ENCODE measurements around the gene CLC.
A peak's percentile ranks its signal among the peaks of the same experiment; 100 is the strongest.
"Not testable (repeated sequence)": the region's sequence is repeated elsewhere in the genome, so short reads cannot be mapped to it uniquely, and the experiment has no call there.

The CLC gene

DNA sequence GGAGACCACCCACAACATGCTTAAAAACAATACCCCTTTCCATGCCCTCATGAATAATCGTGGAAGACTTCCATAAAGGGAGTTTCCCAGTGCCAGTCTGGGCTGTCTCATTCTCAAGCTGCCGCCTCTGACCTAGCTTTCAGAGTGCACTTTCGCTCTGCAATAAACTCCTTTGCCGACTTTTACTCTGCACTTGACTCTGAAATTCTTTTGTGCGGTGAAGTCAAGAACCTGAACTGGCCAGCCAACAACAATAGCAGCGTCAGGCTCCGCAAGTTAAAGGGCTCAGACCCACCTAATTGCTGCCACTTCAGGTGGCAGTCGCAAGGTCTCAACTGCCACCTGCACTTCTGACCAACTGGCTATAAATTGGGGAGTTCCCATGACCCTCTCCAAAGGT, 30.5 kb upstream of the CLC start:
- no peak overlapping the region for H2BK12ac ChIP-seq (ENCODE audit: low read length in 2 of 2)
- H3K9ac ChIP-seq (ENCODE audit: low read length): no peak overlapping the region
- no peaks in the 10 kb centered on the region for H3K4me1 ChIP-seq (ENCODE audit: control insufficient read depth, insufficient read depth, low read depth, low read length)
- no peak overlapping the region for H3K4me2 ChIP-seq (ENCODE audit: low read length, poor library complexity, severe bottlenecking)
- 78% methylated on average over 8 of the region's 8 CpGs for WGBS
- DNase-seq: no peak
- no peak overlapping the region for H2BK120ac ChIP-seq (ENCODE audit: low read depth, low read length)
- H2AFZ ChIP-seq (ENCODE audit: low read depth, low read length): no peak overlapping the region
- no peak overlapping the region for H3K4me3 ChIP-seq (ENCODE audit: insufficient read depth in 1 of 2, low read depth in 1 of 2, low read length in 2 of 2)
- no peak overlapping the region for H3K27ac ChIP-seq (ENCODE audit: low read length, poor library complexity, severe bottlenecking)
- no peak overlapping the region for H2AK5ac ChIP-seq (ENCODE audit: low read length, severe bottlenecking)
- H3K79me1 ChIP-seq (replicated peaks; ENCODE audit: low read length, poor library complexity, severe bottlenecking): no peaks in the 10 kb centered on the region
- H4K8ac ChIP-seq (ENCODE audit: low read length): no peak overlapping the region
- H2BK15ac ChIP-seq (ENCODE audit: low read depth, poor library complexity, severe bottlenecking): no peak overlapping the region
- no peak overlapping the region for H3K18ac ChIP-seq (ENCODE audit: low read depth in 1 of 2, low read length in 2 of 2)
- H3K27me3 ChIP-seq (ENCODE audit: control insufficient read depth in 1 of 2, insufficient read depth in 1 of 2, low read length in 2 of 2): peaks cover 12 to 31% of the 10 kb centered on the region in 2 experiments
- no peak overlapping the region for H3K23ac ChIP-seq (ENCODE audit: low read length in 2 of 2)
- H3K36me3 ChIP-seq (ENCODE audit: control insufficient read depth in 1 of 2, insufficient read depth in 2 of 2, low read depth in 1 of 2, low read length in 2 of 2): no peaks in the 10 kb centered on the region
- no peak overlapping the region for H3K14ac ChIP-seq (ENCODE audit: low read length in 2 of 2)
- no peak overlapping the region for H4K91ac ChIP-seq (ENCODE audit: low read length)
- H3K4ac ChIP-seq (ENCODE audit: low read depth in 1 of 2, low read length in 2 of 2): no peak overlapping the region
- no peaks in the 10 kb centered on the region for H3K9me3 ChIP-seq (ENCODE audit: control insufficient read depth, low read length)
- H2BK5ac ChIP-seq (ENCODE audit: low read depth, low read length, poor library complexity, severe bottlenecking): no peak overlapping the region

DNA sequence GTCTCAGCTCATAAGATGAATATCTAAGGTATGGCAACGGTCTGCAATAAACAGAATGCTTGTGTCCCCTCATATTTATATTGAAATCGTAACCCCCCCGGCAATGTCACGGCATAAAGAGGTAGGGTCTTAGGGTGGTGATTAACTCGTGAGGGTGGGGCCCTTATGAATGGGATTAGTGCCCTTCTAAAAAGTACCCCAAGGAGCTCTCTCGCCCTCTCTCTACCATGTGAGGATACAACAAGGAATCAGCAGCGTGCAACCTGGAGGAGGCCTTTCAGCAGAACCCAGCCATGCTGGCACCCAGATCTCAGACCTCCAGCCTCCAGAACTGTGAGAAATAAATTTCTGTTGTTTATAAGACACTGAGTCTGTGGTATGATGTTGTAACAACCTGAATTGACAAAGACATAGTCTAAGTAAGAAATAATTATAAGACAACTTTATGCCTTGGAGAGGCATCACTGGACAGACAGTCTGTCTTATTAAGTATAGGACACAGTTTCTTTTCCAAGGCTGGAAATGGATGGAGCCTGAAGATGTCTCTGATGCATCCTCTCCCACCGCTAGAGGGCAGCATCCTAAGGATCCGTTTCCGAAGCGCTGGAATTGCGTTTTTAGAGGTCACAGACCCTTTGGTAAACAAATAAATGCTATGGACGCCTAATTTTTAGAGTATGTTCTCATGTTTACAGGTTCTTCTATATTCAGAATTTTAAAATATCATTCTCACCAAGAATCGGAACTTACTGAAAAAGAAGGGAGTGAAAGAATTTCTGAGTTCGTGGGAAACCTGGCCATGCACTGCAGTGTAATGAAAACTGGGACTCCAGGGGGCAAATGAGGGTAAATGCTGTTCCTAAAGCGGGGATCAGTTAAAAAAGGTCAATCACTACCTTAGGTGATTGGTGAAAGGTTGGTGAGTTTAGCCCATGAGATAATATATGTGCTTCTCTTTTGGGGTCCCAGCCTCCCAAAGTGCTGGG, 27.6 kb upstream of the CLC start:
- no peak overlapping the region for H2BK12ac ChIP-seq (ENCODE audit: low read length in 2 of 2)
- no peaks in the 10 kb centered on the region for H3K9me3 ChIP-seq (ENCODE audit: control insufficient read depth, low read length)
- H2BK15ac ChIP-seq (ENCODE audit: low read depth, poor library complexity, severe bottlenecking): no peak overlapping the region
- no peak overlapping the region for H2BK5ac ChIP-seq (ENCODE audit: low read depth, low read length, poor library complexity, severe bottlenecking)
- H3K4ac ChIP-seq (ENCODE audit: low read depth in 1 of 2, low read length in 2 of 2): no peak overlapping the region
- DNase-seq: peak; percentile 60
- no peak overlapping the region for H3K4me2 ChIP-seq (ENCODE audit: low read length, poor library complexity, severe bottlenecking)
- no peak overlapping the region for H3K9ac ChIP-seq (ENCODE audit: low read length)
- peaks cover 5 to 20% of the 10 kb centered on the region in 2 experiments for H3K27me3 ChIP-seq (ENCODE audit: control insufficient read depth in 1 of 2, insufficient read depth in 1 of 2, low read length in 2 of 2)
- no peak overlapping the region for H2AK5ac ChIP-seq (ENCODE audit: low read length, severe bottlenecking)
- no peak overlapping the region for H3K14ac ChIP-seq (ENCODE audit: low read length in 2 of 2)
- H3K36me3 ChIP-seq (ENCODE audit: control insufficient read depth in 1 of 2, insufficient read depth in 2 of 2, low read depth in 1 of 2, low read length in 2 of 2): no peaks in the 10 kb centered on the region
- H3K4me1 ChIP-seq (ENCODE audit: control insufficient read depth, insufficient read depth, low read depth, low read length): no peaks in the 10 kb centered on the region
- no peak overlapping the region for H3K18ac ChIP-seq (ENCODE audit: low read depth in 1 of 2, low read length in 2 of 2)
- H4K8ac ChIP-seq (ENCODE audit: low read length): no peak overlapping the region
- H4K91ac ChIP-seq (ENCODE audit: low read length): no peak overlapping the region
- H3K79me1 ChIP-seq (replicated peaks; ENCODE audit: low read length, poor library complexity, severe bottlenecking): no peaks in the 10 kb centered on the region
- no peak overlapping the region for H3K4me3 ChIP-seq (ENCODE audit: insufficient read depth in 1 of 2, low read depth in 1 of 2, low read length in 2 of 2)
- 65% methylated on average over 9 of the region's 16 CpGs for WGBS
- no peak overlapping the region for H3K27ac ChIP-seq (ENCODE audit: low read length, poor library complexity, severe bottlenecking)
- H2BK120ac ChIP-seq (ENCODE audit: low read depth, low read length): no peak overlapping the region
- no peak overlapping the region for H3K23ac ChIP-seq (ENCODE audit: low read length in 2 of 2)
- H2AFZ ChIP-seq (ENCODE audit: low read depth, low read length): no peak overlapping the region

DNA sequence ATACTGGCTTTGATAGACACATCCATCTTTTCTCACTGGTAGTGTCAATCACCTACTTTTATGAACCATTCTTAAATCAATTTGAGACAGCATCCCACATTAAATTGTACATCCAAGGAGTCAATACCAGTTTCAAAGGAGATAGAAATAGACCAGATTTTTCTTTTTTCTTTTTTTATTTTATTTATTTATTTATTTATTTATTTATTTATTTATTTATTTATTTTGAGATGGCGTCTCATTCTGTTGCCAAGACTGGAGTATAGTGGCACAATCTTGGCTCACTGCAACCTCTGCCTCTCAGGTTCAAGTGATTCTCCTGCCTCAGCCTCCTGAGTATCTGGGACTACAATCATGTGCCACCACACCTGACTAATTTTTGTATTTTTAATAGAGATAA, 24.0 kb upstream of the CLC start:
- H2BK5ac ChIP-seq (ENCODE audit: low read depth, low read length, poor library complexity, severe bottlenecking); H3K4me2 ChIP-seq (ENCODE audit: low read length, poor library complexity, severe bottlenecking); H3K9me3 ChIP-seq (ENCODE audit: control insufficient read depth, low read length); H3K4me3 ChIP-seq (ENCODE audit: insufficient read depth in 1 of 2, low read depth in 1 of 2, low read length in 2 of 2); H4K91ac ChIP-seq (ENCODE audit: low read length); H3K18ac ChIP-seq (ENCODE audit: low read depth in 1 of 2, low read length in 2 of 2); DNase-seq; H3K4me1 ChIP-seq (ENCODE audit: control insufficient read depth, insufficient read depth, low read depth, low read length); H4K8ac ChIP-seq (ENCODE audit: low read length); H2BK12ac ChIP-seq (ENCODE audit: low read length in 2 of 2); H2AFZ ChIP-seq (ENCODE audit: low read depth, low read length); H3K36me3 ChIP-seq (ENCODE audit: control insufficient read depth in 1 of 2, insufficient read depth in 2 of 2, low read depth in 1 of 2, low read length in 2 of 2); H3K14ac ChIP-seq (ENCODE audit: low read length in 2 of 2); H2AK5ac ChIP-seq (ENCODE audit: low read length, severe bottlenecking); H3K23ac ChIP-seq (ENCODE audit: low read length in 2 of 2); H2BK15ac ChIP-seq (ENCODE audit: low read depth, poor library complexity, severe bottlenecking); H2BK120ac ChIP-seq (ENCODE audit: low read depth, low read length); H3K27ac ChIP-seq (ENCODE audit: low read length, poor library complexity, severe bottlenecking); H3K4ac ChIP-seq (ENCODE audit: low read depth in 1 of 2, low read length in 2 of 2); H3K79me1 ChIP-seq (replicated peaks; ENCODE audit: low read length, poor library complexity, severe bottlenecking); H3K9ac ChIP-seq (ENCODE audit: low read length): not testable (repeated sequence)
- WGBS: 86% methylated on average over 1 of the region's 1 CpG
- H3K27me3 ChIP-seq (ENCODE audit: control insufficient read depth in 1 of 2, insufficient read depth in 1 of 2, low read length in 2 of 2): peaks cover 20 to 37% of the 10 kb centered on the region in 2 experiments

DNA sequence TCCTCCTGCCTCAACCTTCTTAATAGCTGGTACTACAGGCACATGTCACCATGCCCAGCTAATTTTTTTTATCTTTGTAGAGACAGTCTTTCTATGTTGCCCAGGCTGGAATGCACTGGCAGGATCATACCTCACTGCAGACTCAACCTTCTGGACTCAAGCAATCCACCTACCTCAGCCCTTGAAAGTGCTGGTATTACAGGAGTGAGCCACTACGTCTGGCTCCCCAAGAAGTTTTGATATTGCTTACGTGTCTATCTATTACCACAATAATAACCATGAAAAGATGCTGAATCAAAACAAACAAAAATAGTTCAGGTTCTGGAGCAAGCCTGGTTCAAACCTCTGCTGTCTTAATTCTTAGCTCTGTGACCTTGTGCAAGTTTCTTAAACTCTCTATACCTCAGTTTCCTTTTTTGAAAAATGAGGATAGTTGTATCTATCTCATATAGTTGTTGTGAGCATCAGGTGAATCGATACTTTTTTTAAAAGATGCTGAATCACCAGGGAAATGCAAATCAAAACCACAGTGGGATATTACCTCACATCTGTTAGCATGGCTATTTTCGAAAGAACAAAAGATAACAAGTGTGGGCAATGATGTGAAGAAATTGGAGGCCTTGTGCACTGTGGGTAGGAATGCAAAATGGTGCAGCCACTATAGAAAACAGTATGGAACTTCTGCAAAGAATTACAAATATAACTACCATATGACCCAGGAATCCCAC, 21.8 kb upstream of the CLC start:
- Histone ChIP-seq H3K79me1 (replicated peaks; ENCODE audit: low read length, poor library complexity, severe bottlenecking) (no peaks in the 10 kb centered on the region), H4K91ac (ENCODE audit: low read length) (no peak overlapping the region), H2BK120ac (ENCODE audit: low read depth, low read length) (no peak overlapping the region), H2BK15ac (ENCODE audit: low read depth, poor library complexity, severe bottlenecking) (no peak overlapping the region), H3K14ac (ENCODE audit: low read length in 2 of 2) (no peak overlapping the region), H2AK5ac (ENCODE audit: low read length, severe bottlenecking) (no peak overlapping the region), H3K36me3 (ENCODE audit: control insufficient read depth in 1 of 2, insufficient read depth in 2 of 2, low read depth in 1 of 2, low read length in 2 of 2) (no peaks in the 10 kb centered on the region), H3K4me1 (ENCODE audit: control insufficient read depth, insufficient read depth, low read depth, low read length) (no peaks in the 10 kb centered on the region), H3K4ac (ENCODE audit: low read depth in 1 of 2, low read length in 2 of 2) (no peak overlapping the region), H4K8ac (ENCODE audit: low read length) (no peak overlapping the region), H2BK12ac (ENCODE audit: low read length in 2 of 2) (no peak overlapping the region), H3K27me3 (ENCODE audit: control insufficient read depth in 1 of 2, insufficient read depth in 1 of 2, low read length in 2 of 2) (peaks cover 29 to 57% of the 10 kb centered on the region in 2 experiments), H3K9ac (ENCODE audit: low read length) (no peak overlapping the region), H3K4me3 (ENCODE audit: insufficient read depth in 1 of 2, low read depth in 1 of 2, low read length in 2 of 2) (no peak overlapping the region), H3K4me2 (ENCODE audit: low read length, poor library complexity, severe bottlenecking) (no peak overlapping the region), H3K18ac (ENCODE audit: low read depth in 1 of 2, low read length in 2 of 2) (no peak overlapping the region), H3K9me3 (ENCODE audit: control insufficient read depth, low read length) (no peaks in the 10 kb centered on the region), H3K23ac (ENCODE audit: low read length in 2 of 2) (no peak overlapping the region), H3K27ac (ENCODE audit: low read length, poor library complexity, severe bottlenecking) (no peak overlapping the region), H2AFZ (ENCODE audit: low read depth, low read length) (no peak overlapping the region), H2BK5ac (ENCODE audit: low read depth, low read length, poor library complexity, severe bottlenecking) (no peak overlapping the region)
- DNase-seq: no peak
- 87% methylated on average over 3 of the region's 4 CpGs for WGBS
